ENCODE results near the gene LGALS4.

The LGALS4 gene

DNA sequence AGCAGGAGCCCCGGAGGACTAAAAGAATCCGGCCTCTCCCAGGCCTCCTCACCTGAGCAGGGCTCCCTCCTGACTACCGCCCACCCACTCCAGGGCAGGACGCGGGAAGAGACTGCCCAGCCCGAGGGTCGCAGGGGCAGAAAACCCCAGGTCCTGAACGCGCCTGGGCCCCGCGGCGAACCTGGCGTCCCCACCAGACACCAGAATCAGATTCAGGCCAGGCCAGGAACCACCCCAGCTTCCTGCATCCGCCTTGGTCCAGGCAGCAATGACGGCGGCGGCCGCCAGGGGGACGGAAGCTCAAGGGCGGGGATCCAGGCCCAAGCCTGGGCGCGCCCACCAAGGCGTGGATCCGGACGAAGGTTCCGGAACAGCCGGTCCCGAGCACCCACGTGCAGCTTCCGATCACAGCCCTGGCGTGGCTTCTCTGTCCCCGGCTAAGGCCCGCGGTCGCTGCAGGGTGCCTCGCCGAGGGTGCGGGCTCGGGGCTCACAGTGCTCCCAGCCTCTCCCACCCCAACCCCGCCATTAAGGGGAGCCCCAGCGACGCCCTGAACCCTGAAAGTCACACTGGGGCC lies 43.0 kb downstream of the LGALS4 start:
- no peaks in the 10 kb centered on the region for H3K9me2 ChIP-seq (replicated peaks; ENCODE audit: insufficient read depth, low read length)
- H3K9ac ChIP-seq (ENCODE audit: low read length), result no peak overlapping the region
- peak; percentile 66 for TF ChIP-seq CTCF (IDR thresholded peaks at IDR 0.05; ENCODE audit: low read length)
- no peak for TF ChIP-seq EZH2phosphoT487 (IDR thresholded peaks at IDR 0.05; ENCODE audit: low read length)

GRCh38 chr19:38766276-38767047 lies 46.3 kb downstream of the LGALS4 start:
- H3K9ac ChIP-seq (ENCODE audit: low read length), result no peak overlapping the region
- H3K9me2 ChIP-seq (replicated peaks; ENCODE audit: insufficient read depth, low read length), result no peaks in the 10 kb centered on the region
- DNase-seq, result no peak
- no peaks in the 10 kb centered on the region for H3K36me3 ChIP-seq (replicated peaks; ENCODE audit: insufficient read depth, low read length)
- H3K4me2 ChIP-seq (ENCODE audit: low read depth, low read length), result no peak overlapping the region
- no peaks in the 10 kb centered on the region for H3F3A ChIP-seq (ENCODE audit: insufficient read depth, low read length)
- H2AFZ ChIP-seq (ENCODE audit: low read length), result no peak overlapping the region
- H4K20me1 ChIP-seq (ENCODE audit: insufficient read depth, low read length), result no peaks in the 10 kb centered on the region
- H3K27me3 ChIP-seq (replicated peaks; ENCODE audit: insufficient read depth, low read length), result peaks cover 8% of the 10 kb centered on the region
- TF ChIP-seq EZH2phosphoT487 (IDR thresholded peaks at IDR 0.05; ENCODE audit: low read length) (no peak), EZH2 (optimal IDR thresholded peaks at IDR 0.05; ENCODE audit: low read depth, low read length) (no peak), CTCF (IDR thresholded peaks at IDR 0.05; ENCODE audit: low read length) (no peak)
- no peak overlapping the region for H3K27ac ChIP-seq (ENCODE audit: low read length)
- no peaks in the 10 kb centered on the region for H3K79me2 ChIP-seq (ENCODE audit: low read length)
- no peaks in the 10 kb centered on the region for H3K9me3 ChIP-seq (replicated peaks; ENCODE audit: insufficient read depth, low read length)
- no peak overlapping the region for H3K4me3 ChIP-seq (ENCODE audit: low read length)
- H3K4me1 ChIP-seq (ENCODE audit: low read length), result no peaks in the 10 kb centered on the region

More for the DNA sequence above, 43.0 kb downstream of the LGALS4 start:
- H3K27ac ChIP-seq (ENCODE audit: low read length), result no peak overlapping the region
- no peaks in the 10 kb centered on the region for H3K4me1 ChIP-seq (ENCODE audit: low read length)
- no peaks in the 10 kb centered on the region for H3K36me3 ChIP-seq (replicated peaks; ENCODE audit: insufficient read depth, low read length)
- no peaks in the 10 kb centered on the region for H3K79me2 ChIP-seq (ENCODE audit: low read length)
- H3K4me2 ChIP-seq (ENCODE audit: low read depth, low read length), result peak overlapping the region; percentile 53
- H3K4me3 ChIP-seq (ENCODE audit: low read length), result no peak overlapping the region; the same call in 1 of the 2 replicates
- no peaks in the 10 kb centered on the region for H4K20me1 ChIP-seq (ENCODE audit: insufficient read depth, low read length)
- no peaks in the 10 kb centered on the region for H3K9me3 ChIP-seq (replicated peaks; ENCODE audit: insufficient read depth, low read length)
- H2AFZ ChIP-seq (ENCODE audit: low read length), result peak overlapping the region; percentile 55
- DNase-seq, result peak; percentile 24
- no peaks in the 10 kb centered on the region for H3F3A ChIP-seq (ENCODE audit: insufficient read depth, low read length)
- H3K27me3 ChIP-seq (replicated peaks; ENCODE audit: insufficient read depth, low read length), result peaks cover 9% of the 10 kb centered on the region

- no peaks in the 10 kb centered on the region for H3K9me2 ChIP-seq (replicated peaks; ENCODE audit: insufficient read depth, low read length)
- no peaks in the 10 kb centered on the region for H3K79me2 ChIP-seq (ENCODE audit: low read length)
- no peak overlapping the region for H2AFZ ChIP-seq (ENCODE audit: low read length)
- H3K4me2 ChIP-seq (ENCODE audit: low read depth, low read length), result no peak overlapping the region
- no peak overlapping the region for H3K27ac ChIP-seq (ENCODE audit: low read length)
- no peak overlapping the region for H3K4me3 ChIP-seq (ENCODE audit: low read length)
- no peaks in the 10 kb centered on the region for H3K4me1 ChIP-seq (ENCODE audit: low read length)
- DNase-seq, result no peak
- no peaks in the 10 kb centered on the region for H3K9me3 ChIP-seq (replicated peaks; ENCODE audit: insufficient read depth, low read length)
- H3F3A ChIP-seq (ENCODE audit: insufficient read depth, low read length), result no peaks in the 10 kb centered on the region
- no peak overlapping the region for H3K9ac ChIP-seq (ENCODE audit: low read length)
- TF ChIP-seq EZH2 (optimal IDR thresholded peaks at IDR 0.05; ENCODE audit: low read depth, low read length) (no peak), CTCF (IDR thresholded peaks at IDR 0.05; ENCODE audit: low read length) (no peak), EZH2phosphoT487 (IDR thresholded peaks at IDR 0.05; ENCODE audit: low read length) (no peak)
- H4K20me1 ChIP-seq (ENCODE audit: insufficient read depth, low read length), result no peaks in the 10 kb centered on the region
- peaks cover 8% of the 10 kb centered on the region for H3K27me3 ChIP-seq (replicated peaks; ENCODE audit: insufficient read depth, low read length)
- no peaks in the 10 kb centered on the region for H3K36me3 ChIP-seq (replicated peaks; ENCODE audit: insufficient read depth, low read length)
Observed at GRCh38 chr19:38765214-38765613, 47.5 kb downstream of the LGALS4 start.

Measured in MM.1S (cell line).